GM23338 (cell line): ENCODE results near the gene NSG2. TPM values are rescaled to one million over a fixed set of nuclear protein-coding genes. Genes with fewer than 3 reads are reported as not detected.

Experiments used
- ATAC-seq: fragments of 200-7000 bp; cut with Tn5 transposase; 3 replicates; pipeline ENCODE4 v1.9.1; 2020
- DNase-seq: peaks from one replicate; pipeline ENCODE4 v3.0.0-alpha.2; 2015; ENCODE audit warnings: low spot score
- H2AFZ ChIP-seq: fragments of 200-600 bp; sonication (generic); 2 replicates; pipeline ENCODE4 v1.8.0; 2016; ENCODE audit warnings: antibody characterized with exemption, mild to moderate bottlenecking, moderate library complexity
- H3F3A ChIP-seq: fragments of 200-600 bp; sonication (generic); replicated peaks from 2 replicates; pipeline ENCODE4 v1.8.0; 2017; ENCODE audit warnings: antibody characterized with exemption, mixed run types, low read depth
- H3K27ac ChIP-seq: fragments of 200-600 bp; sonication (generic); 2 replicates; pipeline ENCODE4 v1.6.1; 2016; ENCODE audit warnings: low read depth
- H3K27me3 ChIP-seq: fragments of 200-600 bp; sonication (generic); 2 replicates; pipeline ENCODE4 v1.8.0; 2016; ENCODE audit warnings: mild to moderate bottlenecking, mixed run types, moderate library complexity; ENCODE audit not compliant: insufficient read depth
- H3K36me3 ChIP-seq: fragments of 200-600 bp; sonication (generic); 2 replicates; pipeline ENCODE4 v1.8.0; 2016; ENCODE audit warnings: mild to moderate bottlenecking; ENCODE audit not compliant: insufficient read depth
- H3K4me1 ChIP-seq: fragments of 200-600 bp; sonication (generic); 2 replicates; pipeline ENCODE4 v1.8.0; 2016; ENCODE audit warnings: mild to moderate bottlenecking, moderate library complexity; ENCODE audit not compliant: insufficient read depth
- H3K4me2 ChIP-seq: fragments of 200-600 bp; sonication (generic); 2 replicates; pipeline ENCODE4 v1.7.1; 2017; ENCODE audit warnings: mixed run types
- H3K4me3 ChIP-seq: fragments of 200-600 bp; sonication (generic); 2 replicates; pipeline ENCODE4 v1.6.1; 2016; ENCODE audit warnings: mixed run types
- H3K79me2 ChIP-seq: fragments of 200-600 bp; sonication (generic); replicated peaks from 2 replicates; pipeline ENCODE4 v1.8.0; 2017; ENCODE audit warnings: mild to moderate bottlenecking; ENCODE audit not compliant: insufficient read depth
- H3K9me2 ChIP-seq: fragments of 200-600 bp; sonication (generic); 2 replicates; pipeline ENCODE4 v1.8.0; 2017; ENCODE audit not compliant: insufficient read depth
- H4K20me1 ChIP-seq: fragments of 200-600 bp; sonication (generic); replicated peaks from 2 replicates; pipeline ENCODE4 v1.8.0; 2017; ENCODE audit warnings: mild to moderate bottlenecking; ENCODE audit not compliant: insufficient read depth
- H3K27ac Mint-ChIP-seq: 2 replicates; pipeline ENCODE4 v1.8.0; 2020; ENCODE audit warnings: inconsistent platforms, mild to moderate bottlenecking, moderate library complexity, mixed read lengths
- H3K27me3 Mint-ChIP-seq: 3 replicates; pipeline ENCODE4 v1.8.0; 2022; ENCODE audit warnings: low read depth, mild to moderate bottlenecking, moderate library complexity, mixed read lengths, inconsistent platforms; ENCODE audit not compliant: insufficient read depth, poor library complexity
- H3K36me3 Mint-ChIP-seq: 3 replicates; pipeline ENCODE4 v1.8.0; 2021; ENCODE audit warnings: low read depth, mild to moderate bottlenecking, inconsistent platforms, moderate library complexity, mixed read lengths
- H3K4me1 Mint-ChIP-seq: 3 replicates; pipeline ENCODE4 v1.8.0; 2020; ENCODE audit warnings: mild to moderate bottlenecking, inconsistent platforms, mixed read lengths
- H3K4me3 Mint-ChIP-seq: 3 replicates; pipeline ENCODE4 v1.8.0; 2021; ENCODE audit warnings: moderate library complexity, mild to moderate bottlenecking, inconsistent platforms, mixed read lengths
- H3K9me3 Mint-ChIP-seq: 3 replicates; pipeline ENCODE4 v1.8.0; 2020; ENCODE audit warnings: moderate library complexity, mild to moderate bottlenecking, inconsistent platforms, mixed read lengths
- CREB1 ChIP-seq: fragments of 250-450 bp; sonication (Bioruptor Pico); IDR thresholded peaks from 2 replicates; pipeline ENCODE4 v1.5.0; 2020; ENCODE audit warnings: low read depth, mild to moderate bottlenecking, moderate library complexity
- EZH2 ChIP-seq: fragments of 200-600 bp; sonication (generic); IDR thresholded peaks from one replicate; pipeline ENCODE4 v1.8.0; 2017; ENCODE audit warnings: antibody characterized with exemption, mild to moderate bottlenecking, low read depth; ENCODE audit not compliant: unreplicated experiment
- EZH2phosphoT487 ChIP-seq: fragments of 200-600 bp; sonication (generic); IDR thresholded peaks from one replicate; pipeline ENCODE4 v1.8.1; 2018; ENCODE audit warnings: antibody characterized with exemption; ENCODE audit not compliant: unreplicated experiment
- JUNB ChIP-seq: IDR thresholded peaks from one replicate; pipeline ENCODE4 v1.6.1; 2016; ENCODE audit warnings: antibody characterized with exemption; ENCODE audit not compliant: unreplicated experiment
- NANOG ChIP-seq: IDR thresholded peaks from 2 replicates; pipeline ENCODE4 v1.6.1; 2016; ENCODE audit warnings: antibody characterized with exemption, borderline replicate concordance
- POLR2AphosphoS5 ChIP-seq: IDR thresholded peaks from 2 replicates; pipeline ENCODE4 v1.6.1; 2016; ENCODE audit warnings: antibody characterized with exemption, low read depth
- STAT1 ChIP-seq: IDR thresholded peaks from one replicate; pipeline ENCODE4 v1.6.1; 2016; ENCODE audit warnings: antibody characterized with exemption; ENCODE audit not compliant: unreplicated experiment
- ZNF114 ChIP-seq: fragments of 250-450 bp; sonication (Bioruptor Pico); IDR thresholded peaks from 2 replicates; pipeline ENCODE4 v1.5.0; 2020; ENCODE audit warnings: mild to moderate bottlenecking, moderate library complexity
- ZNF331 ChIP-seq: fragments of 250-450 bp; sonication (Bioruptor Pico); IDR thresholded peaks from 2 replicates; pipeline ENCODE4 v1.5.0; 2020; ENCODE audit warnings: low read depth, mild to moderate bottlenecking, moderate library complexity
- polyA plus RNA-seq: library from polyadenylated mRNA; unstranded; fragments of >200 nt; fragmentation: Nextera tagmentation; extraction: Ambion mirVana; gene quantifications from 2 replicates; pipeline ENCODE4 v1.2.1, GENCODE V29; 2016
- total RNA-seq: library from RNA; depleted of rRNA; stranded (reverse); fragments of >200 nt; shearing (Covaris generic); gene quantifications from 2 replicates; pipeline ENCODE4 v1.2.3, GENCODE V29; 2014
- TF ChIP-seq, protein P1 (sequence below), 2 experiments: fragments of 200-600 bp in 1 of 2; sonication (generic) in 1 of 2; conservative IDR thresholded peaks; 2 replicates each; pipeline versions ENCODE4 v1.5.1 to v1.6.1; 2016 to 2017; ENCODE audit warnings: antibody characterized with exemption in 2 of 2, low read depth in 2 of 2, mild to moderate bottlenecking in 2 of 2, moderate library complexity in 1 of 2
- TF ChIP-seq, protein P2 (sequence below): fragments of 250-450 bp; sonication (Bioruptor Pico); IDR thresholded peaks from 2 replicates; pipeline ENCODE4 v1.5.0; 2020; ENCODE audit warnings: mild to moderate bottlenecking, moderate library complexity
- TF ChIP-seq, protein P3 (sequence below): IDR thresholded peaks from 2 replicates; pipeline ENCODE4 v1.6.1; 2016; ENCODE audit warnings: antibody characterized with exemption
- TF ChIP-seq, protein P4 (sequence below): IDR thresholded peaks from one replicate; pipeline ENCODE4 v1.6.1; 2018; ENCODE audit warnings: antibody characterized with exemption; ENCODE audit not compliant: unreplicated experiment

The NSG2 gene
- total and polyA plus RNA-seq, 2 experiments from 2014 or later = 0.16 TPM; not detected in 1

DNA sequence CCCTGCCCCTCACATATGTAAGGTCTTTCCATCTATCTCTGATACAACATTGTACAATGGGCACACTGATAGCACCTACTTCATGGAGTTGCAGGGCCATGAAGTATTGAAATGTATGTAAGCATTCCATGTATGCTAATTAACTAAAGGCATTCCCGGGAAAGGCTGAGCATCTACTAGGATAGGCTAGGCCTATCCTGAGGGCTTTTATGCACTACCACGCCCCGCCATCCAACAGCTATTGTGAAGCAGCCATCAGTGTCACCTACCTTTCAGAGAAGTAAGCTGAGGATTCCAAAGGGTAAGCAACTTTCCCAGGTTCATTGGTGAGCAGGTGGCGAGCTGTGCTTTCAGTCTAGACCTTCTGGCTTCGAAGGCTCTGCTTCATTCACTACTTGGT, 47.6 kb downstream of the NSG2 start:
- no peaks in the 10 kb centered on the region for H3K9me2 ChIP-seq
- ATAC-seq (peak; percentile 83), DNase-seq (peak; percentile 79)
- TF ChIP-seq CREB1 (CRISPR knock-in tag) (no peak), ZNF114 (no peak), EZH2 (no peak), JUNB (no peak), POLR2AphosphoS5 (no peak), STAT1 (no peak), ZNF331 (CRISPR knock-in tag) (no peak), EZH2phosphoT487 (no peak), NANOG (no peak)
- TF ChIP-seq, protein P1, sequence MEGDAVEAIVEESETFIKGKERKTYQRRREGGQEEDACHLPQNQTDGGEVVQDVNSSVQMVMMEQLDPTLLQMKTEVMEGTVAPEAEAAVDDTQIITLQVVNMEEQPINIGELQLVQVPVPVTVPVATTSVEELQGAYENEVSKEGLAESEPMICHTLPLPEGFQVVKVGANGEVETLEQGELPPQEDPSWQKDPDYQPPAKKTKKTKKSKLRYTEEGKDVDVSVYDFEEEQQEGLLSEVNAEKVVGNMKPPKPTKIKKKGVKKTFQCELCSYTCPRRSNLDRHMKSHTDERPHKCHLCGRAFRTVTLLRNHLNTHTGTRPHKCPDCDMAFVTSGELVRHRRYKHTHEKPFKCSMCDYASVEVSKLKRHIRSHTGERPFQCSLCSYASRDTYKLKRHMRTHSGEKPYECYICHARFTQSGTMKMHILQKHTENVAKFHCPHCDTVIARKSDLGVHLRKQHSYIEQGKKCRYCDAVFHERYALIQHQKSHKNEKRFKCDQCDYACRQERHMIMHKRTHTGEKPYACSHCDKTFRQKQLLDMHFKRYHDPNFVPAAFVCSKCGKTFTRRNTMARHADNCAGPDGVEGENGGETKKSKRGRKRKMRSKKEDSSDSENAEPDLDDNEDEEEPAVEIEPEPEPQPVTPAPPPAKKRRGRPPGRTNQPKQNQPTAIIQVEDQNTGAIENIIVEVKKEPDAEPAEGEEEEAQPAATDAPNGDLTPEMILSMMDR (conservative IDR thresholded peaks at IDR 0.05; ENCODE audit: low read depth in 2 of 2) = no peak
- TF ChIP-seq, protein P2, sequence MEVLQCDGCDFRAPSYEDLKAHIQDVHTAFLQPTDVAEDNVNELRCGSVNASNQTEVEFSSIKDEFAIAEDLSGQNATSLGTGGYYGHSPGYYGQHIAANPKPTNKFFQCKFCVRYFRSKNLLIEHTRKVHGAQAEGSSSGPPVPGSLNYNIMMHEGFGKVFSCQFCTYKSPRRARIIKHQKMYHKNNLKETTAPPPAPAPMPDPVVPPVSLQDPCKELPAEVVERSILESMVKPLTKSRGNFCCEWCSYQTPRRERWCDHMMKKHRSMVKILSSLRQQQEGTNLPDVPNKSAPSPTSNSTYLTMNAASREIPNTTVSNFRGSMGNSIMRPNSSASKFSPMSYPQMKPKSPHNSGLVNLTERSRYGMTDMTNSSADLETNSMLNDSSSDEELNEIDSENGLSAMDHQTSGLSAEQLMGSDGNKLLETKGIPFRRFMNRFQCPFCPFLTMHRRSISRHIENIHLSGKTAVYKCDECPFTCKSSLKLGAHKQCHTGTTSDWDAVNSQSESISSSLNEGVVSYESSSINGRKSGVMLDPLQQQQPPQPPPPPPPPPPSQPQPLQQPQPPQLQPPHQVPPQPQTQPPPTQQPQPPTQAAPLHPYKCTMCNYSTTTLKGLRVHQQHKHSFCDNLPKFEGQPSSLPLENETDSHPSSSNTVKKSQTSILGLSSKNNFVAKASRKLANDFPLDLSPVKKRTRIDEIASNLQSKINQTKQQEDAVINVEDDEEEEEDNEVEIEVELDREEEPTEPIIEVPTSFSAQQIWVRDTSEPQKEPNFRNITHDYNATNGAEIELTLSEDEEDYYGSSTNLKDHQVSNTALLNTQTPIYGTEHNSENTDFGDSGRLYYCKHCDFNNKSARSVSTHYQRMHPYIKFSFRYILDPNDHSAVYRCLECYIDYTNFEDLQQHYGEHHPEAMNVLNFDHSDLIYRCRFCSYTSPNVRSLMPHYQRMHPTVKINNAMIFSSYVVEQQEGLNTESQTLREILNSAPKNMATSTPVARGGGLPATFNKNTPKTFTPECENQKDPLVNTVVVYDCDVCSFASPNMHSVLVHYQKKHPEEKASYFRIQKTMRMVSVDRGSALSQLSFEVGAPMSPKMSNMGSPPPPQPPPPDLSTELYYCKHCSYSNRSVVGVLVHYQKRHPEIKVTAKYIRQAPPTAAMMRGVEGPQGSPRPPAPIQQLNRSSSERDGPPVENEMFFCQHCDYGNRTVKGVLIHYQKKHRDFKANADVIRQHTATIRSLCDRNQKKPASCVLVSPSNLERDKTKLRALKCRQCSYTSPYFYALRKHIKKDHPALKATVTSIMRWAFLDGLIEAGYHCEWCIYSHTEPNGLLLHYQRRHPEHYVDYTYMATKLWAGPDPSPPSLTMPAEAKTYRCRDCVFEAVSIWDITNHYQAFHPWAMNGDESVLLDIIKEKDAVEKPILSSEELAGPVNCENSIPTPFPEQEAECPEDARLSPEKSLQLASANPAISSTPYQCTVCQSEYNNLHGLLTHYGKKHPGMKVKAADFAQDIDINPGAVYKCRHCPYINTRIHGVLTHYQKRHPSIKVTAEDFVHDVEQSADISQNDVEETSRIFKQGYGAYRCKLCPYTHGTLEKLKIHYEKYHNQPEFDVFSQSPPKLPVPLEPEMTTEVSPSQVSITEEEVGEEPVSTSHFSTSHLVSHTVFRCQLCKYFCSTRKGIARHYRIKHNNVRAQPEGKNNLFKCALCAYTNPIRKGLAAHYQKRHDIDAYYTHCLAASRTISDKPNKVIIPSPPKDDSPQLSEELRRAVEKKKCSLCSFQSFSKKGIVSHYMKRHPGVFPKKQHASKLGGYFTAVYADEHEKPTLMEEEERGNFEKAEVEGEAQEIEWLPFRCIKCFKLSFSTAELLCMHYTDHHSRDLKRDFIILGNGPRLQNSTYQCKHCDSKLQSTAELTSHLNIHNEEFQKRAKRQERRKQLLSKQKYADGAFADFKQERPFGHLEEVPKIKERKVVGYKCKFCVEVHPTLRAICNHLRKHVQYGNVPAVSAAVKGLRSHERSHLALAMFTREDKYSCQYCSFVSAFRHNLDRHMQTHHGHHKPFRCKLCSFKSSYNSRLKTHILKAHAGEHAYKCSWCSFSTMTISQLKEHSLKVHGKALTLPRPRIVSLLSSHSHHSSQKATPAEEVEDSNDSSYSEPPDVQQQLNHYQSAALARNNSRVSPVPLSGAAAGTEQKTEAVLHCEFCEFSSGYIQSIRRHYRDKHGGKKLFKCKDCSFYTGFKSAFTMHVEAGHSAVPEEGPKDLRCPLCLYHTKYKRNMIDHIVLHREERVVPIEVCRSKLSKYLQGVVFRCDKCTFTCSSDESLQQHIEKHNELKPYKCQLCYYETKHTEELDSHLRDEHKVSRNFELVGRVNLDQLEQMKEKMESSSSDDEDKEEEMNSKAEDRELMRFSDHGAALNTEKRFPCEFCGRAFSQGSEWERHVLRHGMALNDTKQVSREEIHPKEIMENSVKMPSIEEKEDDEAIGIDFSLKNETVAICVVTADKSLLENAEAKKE (CRISPR knock-in tag) = no peak
- TF ChIP-seq, protein P3, sequence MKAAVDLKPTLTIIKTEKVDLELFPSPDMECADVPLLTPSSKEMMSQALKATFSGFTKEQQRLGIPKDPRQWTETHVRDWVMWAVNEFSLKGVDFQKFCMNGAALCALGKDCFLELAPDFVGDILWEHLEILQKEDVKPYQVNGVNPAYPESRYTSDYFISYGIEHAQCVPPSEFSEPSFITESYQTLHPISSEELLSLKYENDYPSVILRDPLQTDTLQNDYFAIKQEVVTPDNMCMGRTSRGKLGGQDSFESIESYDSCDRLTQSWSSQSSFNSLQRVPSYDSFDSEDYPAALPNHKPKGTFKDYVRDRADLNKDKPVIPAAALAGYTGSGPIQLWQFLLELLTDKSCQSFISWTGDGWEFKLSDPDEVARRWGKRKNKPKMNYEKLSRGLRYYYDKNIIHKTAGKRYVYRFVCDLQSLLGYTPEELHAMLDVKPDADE = no peak
- TF ChIP-seq, protein P4, sequence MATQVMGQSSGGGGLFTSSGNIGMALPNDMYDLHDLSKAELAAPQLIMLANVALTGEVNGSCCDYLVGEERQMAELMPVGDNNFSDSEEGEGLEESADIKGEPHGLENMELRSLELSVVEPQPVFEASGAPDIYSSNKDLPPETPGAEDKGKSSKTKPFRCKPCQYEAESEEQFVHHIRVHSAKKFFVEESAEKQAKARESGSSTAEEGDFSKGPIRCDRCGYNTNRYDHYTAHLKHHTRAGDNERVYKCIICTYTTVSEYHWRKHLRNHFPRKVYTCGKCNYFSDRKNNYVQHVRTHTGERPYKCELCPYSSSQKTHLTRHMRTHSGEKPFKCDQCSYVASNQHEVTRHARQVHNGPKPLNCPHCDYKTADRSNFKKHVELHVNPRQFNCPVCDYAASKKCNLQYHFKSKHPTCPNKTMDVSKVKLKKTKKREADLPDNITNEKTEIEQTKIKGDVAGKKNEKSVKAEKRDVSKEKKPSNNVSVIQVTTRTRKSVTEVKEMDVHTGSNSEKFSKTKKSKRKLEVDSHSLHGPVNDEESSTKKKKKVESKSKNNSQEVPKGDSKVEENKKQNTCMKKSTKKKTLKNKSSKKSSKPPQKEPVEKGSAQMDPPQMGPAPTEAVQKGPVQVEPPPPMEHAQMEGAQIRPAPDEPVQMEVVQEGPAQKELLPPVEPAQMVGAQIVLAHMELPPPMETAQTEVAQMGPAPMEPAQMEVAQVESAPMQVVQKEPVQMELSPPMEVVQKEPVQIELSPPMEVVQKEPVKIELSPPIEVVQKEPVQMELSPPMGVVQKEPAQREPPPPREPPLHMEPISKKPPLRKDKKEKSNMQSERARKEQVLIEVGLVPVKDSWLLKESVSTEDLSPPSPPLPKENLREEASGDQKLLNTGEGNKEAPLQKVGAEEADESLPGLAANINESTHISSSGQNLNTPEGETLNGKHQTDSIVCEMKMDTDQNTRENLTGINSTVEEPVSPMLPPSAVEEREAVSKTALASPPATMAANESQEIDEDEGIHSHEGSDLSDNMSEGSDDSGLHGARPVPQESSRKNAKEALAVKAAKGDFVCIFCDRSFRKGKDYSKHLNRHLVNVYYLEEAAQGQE = no peak
- H3K27me3 ChIP-seq = no peaks in the 10 kb centered on the region
- no peak overlapping the region for H3K4me2 ChIP-seq
- H2AFZ ChIP-seq = no peak overlapping the region
- no peak overlapping the region for H3K27ac ChIP-seq
- H3F3A ChIP-seq = no peaks in the 10 kb centered on the region
- no peaks in the 10 kb centered on the region for H4K20me1 ChIP-seq
- H3K4me3 Mint-ChIP-seq = no peak overlapping the region
- H3K79me2 ChIP-seq = no peaks in the 10 kb centered on the region
- H3K4me1 ChIP-seq = no peaks in the 10 kb centered on the region
- no peaks in the 10 kb centered on the region for H3K36me3 ChIP-seq
- H3K9me3 Mint-ChIP-seq = no peaks in the 10 kb centered on the region
- no peak overlapping the region for H3K4me3 ChIP-seq
- H3K36me3 Mint-ChIP-seq = no peaks in the 10 kb centered on the region
- H3K27me3 Mint-ChIP-seq = peaks cover 4% of the 10 kb centered on the region
- peaks cover 2% of the 10 kb centered on the region; the same call in 1 of the 3 replicates for H3K4me1 Mint-ChIP-seq
- H3K27ac Mint-ChIP-seq = no peak overlapping the region
